ENCODE results near the gene DLGAP1. TPM values are rescaled to one million over a fixed set of nuclear protein-coding genes. Genes with fewer than 3 reads are reported as not detected.

DLGAP1 gene
- total and polyA plus RNA-seq, 2 of the 8 experiments (the other 6 are each of a cell fraction or from before 2014, with no cell fraction given): 11.8 to 16.9 TPM

GRCh38 chr18:3578621-3579020 is 876.5 kb downstream of the DLGAP1 start (continued):
- TF ChIP-seq TBP (IDR thresholded peaks at IDR 0.05; ENCODE audit: low read depth, low read length) (no peak), MAFK (IDR thresholded peaks at IDR 0.05; ENCODE audit: low read depth, low read length) (no peak), CEBPB (IDR thresholded peaks at IDR 0.05; ENCODE audit: low read depth, low read length) (no peak), E2F6 (IDR thresholded peaks at IDR 0.05) (no peak), RBBP5 (IDR thresholded peaks at IDR 0.05; ENCODE audit: borderline replicate concordance, low read depth, low read length) (no peak), RAD21 (IDR thresholded peaks at IDR 0.05 in 1 of 2, conservative IDR thresholded peaks at IDR 0.05 in 1 of 2; ENCODE audit: low read depth in 2 of 2, low read length in 2 of 2) (no peak), POLR2AphosphoS5 (IDR thresholded peaks at IDR 0.05; ENCODE audit: low read depth, low read length) (no peak)
